Activated CD4-positive, alpha-beta T cell treated with anti-CD3 and anti-CD28 coated beads, Interleukin-2, Interleukin-6, amounts not matched to agents 100 ng/mL and 50 ng/mL, durations not matched to agents 16 hours and 8 hours (primary cell): Measurements from ENCODE around the gene POGK.
"Not testable (repeated sequence)": the region's sequence is repeated elsewhere in the genome, so short reads cannot be mapped to it uniquely, and the experiment has no call there.

Experiments used
- DNase-seq: peaks from one replicate; pipeline ENCODE4 v3.0.0-alpha.2; 2020

Gene POGK, protein sequence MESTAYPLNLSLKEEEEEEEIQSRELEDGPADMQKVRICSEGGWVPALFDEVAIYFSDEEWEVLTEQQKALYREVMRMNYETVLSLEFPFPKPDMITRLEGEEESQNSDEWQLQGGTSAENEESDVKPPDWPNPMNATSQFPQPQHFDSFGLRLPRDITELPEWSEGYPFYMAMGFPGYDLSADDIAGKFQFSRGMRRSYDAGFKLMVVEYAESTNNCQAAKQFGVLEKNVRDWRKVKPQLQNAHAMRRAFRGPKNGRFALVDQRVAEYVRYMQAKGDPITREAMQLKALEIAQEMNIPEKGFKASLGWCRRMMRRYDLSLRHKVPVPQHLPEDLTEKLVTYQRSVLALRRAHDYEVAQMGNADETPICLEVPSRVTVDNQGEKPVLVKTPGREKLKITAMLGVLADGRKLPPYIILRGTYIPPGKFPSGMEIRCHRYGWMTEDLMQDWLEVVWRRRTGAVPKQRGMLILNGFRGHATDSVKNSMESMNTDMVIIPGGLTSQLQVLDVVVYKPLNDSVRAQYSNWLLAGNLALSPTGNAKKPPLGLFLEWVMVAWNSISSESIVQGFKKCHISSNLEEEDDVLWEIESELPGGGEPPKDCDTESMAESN

DNA sequence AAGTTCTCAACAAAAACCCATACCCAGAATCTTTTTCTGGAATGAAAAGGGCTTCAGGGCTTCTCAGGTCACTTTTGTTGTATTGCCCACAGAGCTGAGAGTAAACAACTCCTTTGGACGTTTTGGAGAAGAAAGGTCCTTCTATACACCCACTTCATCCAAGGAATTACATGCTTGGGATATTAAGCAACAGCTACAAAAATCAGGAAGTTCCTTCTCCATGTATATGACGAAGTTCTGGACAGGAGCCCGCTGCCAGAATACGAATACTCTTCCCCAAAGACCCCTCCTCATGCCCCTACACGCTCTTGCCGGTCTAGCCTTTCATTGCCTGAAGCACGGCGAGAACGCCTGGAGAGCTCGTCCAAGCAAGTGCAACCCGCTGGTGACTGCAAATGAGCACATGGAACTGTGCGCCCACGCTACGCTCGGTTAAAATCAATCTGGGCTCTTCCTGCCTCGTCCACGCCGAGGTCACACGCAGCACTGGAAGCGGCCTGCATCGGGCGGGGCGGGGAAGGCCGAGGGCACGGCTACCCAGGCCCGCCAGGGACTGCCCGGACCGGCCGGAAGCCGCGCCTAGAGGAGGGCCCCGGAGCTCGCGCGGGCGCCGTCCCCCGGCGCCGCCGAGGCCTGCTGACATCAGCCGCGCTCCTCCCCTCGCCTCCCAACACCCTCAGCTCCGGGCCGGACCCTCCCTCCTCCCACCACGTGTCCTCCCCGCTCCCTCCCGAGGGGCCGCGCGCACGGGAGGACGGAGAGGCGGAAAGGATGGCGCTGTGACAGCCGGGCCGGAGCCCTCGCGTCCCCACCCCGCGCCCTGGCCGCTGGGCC, at the start of gene POGK:
POGK (plus strand) TSS at position 710 of the 834 bp plus-strand sequence. CDS start 1,482 bp downstream, outside the sequence.
- peak; percentile 92 for DNase-seq

DNA sequence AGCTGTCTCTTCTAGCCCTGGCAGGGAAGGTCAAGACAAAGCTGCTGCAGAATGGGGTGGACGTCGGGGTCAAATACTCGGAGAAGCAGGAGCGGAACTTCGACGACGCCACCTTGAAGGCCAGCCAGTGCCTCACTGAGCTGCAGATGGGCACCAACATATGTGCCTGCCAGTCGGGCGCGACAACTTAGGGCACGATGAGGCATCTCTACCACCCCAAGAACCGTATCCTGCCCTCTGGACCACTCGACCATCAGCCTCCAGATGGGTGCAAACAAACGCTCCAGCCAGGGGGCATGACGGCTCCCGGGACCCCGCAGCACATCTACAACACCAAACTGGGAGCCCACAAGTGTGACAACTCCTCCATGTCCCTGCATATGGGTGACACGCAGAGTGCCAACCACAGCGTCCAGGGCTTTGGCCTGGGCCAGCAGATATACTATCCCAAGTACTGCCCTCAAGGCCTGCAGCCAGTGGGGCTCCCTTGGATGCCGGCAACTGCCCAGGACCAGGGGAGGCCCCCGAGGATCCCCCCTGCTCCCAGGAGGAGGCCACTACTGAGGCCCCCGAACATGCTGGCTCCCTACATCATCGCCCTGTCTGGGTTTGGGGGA, 42.5 kb upstream of the POGK start:
- no peak for DNase-seq

DNA sequence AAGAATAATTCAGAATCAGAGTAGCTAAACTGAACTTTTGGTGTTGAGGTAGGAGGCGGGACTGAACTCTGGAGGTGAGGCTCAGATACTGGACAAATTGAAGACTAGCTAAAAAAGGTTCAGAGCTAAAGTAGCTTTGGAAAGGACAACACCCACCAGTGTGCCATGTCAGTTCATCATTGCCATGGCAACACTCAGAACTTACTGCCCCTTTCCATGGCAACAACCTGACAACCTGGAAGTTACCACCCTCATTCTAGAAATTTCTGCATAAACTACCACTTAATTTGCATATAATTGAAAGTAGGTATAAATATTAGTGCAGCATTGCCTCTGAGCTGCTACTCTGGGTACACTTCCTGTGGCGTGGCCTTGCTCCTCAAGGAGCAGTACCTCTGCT, 30.3 kb upstream of the POGK start:
- DNase-seq, result no peak

DNA sequence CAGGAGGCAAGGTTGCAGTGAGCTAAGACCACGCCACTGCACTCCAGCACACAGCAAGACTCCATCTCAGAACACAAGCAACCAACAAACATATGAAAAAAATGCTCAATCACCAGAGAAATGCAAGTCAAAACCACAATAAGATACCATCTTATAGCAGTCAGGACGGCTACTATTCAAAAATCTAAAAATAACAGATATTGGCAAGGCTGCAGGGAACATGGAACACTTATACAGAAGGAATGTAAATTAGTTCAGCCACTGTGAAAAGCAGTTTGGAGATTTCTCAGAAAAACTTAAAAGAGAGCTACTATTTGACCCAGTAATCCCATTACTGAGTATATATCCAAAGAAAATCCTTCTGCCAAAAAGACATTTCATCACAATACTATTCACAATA, 27.6 kb upstream of the POGK start:
- no peak for DNase-seq

DNA sequence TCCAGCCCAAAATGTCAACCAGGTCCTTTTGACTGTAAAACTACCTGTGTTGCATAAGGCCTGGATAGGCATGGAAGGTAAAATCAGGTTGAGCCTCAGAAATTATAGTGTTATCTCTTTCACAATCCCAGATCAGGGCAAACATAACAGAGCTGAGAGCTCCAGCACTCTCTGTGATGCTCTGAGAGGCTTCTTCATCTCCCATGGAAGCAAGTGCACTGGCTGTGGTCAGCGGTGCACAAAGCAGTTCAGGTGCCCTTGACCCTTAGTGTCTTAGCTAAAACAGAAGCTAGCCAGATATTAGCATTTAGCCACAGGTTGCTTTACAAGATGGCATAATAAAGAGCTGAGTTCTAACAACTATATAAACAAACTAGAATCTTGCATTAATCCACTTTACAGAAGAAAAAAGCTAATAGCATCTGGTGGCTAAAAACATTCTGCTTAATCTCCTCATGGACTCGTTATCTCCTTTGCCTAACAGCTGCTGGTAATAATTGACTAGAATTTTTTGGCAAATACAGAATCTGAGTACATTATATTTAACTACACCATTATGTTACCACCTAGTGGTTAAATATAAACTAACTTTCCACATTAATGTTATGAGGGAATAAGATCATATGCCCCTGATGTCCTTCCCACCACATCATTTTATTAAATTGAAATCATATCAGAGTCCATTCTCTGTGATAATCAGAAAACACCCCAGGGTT, 25.6 kb upstream of the POGK start:
- DNase-seq, result no peak

DNA sequence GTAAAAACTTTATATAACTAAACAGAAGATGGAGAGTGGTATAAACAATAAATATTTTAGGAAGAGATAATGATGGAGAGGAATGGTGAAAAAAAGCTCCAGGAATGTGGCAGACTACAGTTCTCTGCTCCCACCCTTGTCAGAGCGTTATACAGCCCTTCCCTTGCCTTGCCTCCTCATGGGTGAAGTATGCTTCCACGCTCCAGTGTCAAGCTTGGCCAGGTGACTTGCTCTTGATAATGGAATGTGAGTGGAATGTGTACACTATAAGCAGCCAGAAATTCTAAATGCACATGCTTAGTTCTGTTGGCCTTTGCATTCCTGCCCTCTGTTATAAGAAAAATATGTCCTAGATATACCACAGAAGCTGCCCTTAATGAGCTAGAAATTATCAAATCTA, 24.7 kb upstream of the POGK start:
- no peak for DNase-seq

DNA sequence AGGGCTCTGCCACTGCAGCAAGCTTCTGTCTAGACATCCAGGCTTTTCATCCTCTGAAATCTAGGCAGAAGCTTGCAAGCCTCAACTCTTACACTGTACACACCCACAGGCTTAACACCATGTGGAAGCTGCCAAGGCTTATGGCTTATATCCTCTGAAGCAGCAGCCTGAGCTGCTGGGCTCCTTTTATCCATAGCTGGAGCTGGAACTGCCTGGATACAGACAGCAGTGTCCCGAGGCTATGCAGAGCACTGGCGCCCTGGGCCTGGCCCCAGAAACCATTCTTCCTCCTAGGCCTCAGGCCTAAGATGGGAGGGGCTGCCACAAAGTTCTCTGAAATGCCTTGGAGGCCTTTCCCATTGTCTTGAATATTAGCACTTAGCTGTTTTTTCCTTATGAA, 19.3 kb upstream of the POGK start:
- DNase-seq, result no peak

DNA sequence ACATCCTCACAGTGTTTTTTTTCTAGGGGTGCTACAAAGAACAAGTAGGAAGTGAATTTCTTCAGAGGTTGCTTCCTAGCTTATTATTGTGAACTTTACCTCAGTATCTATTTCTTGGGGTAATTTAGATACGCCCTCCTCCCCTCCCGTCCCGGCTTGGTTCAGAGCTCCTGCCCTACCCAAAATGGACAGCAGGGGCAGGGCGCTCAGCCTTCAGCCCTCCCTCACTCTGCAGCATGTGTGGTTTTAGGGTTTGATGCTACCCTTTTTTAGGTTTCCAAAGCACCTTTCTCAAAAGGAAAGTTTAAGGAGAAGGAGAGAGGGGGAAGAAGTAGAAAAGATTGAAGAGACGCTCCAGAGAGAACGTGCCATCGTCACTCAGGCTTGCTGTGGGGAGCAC, 16.9 kb upstream of the POGK start:
- no peak for DNase-seq

DNA sequence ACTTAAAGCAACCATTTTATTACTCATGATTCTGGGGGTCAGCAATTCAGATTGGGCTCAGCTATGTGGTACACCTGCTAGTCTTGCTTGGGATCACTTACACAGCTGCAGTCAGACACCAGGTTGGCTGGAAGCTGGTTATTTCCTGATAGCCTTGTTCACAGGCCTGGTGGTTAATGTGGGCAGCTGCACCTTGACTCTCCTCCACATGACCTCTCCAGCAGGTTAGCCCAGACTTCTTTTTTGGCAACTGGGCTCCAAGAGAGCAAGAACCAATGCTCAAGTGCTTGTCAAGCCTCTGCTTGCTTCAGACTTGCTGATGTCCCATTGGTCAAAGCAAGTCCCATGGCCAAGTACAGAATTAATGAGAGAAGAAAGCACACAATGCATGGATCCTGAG, 11.8 kb upstream of the POGK start:
- DNase-seq, result no peak

DNA sequence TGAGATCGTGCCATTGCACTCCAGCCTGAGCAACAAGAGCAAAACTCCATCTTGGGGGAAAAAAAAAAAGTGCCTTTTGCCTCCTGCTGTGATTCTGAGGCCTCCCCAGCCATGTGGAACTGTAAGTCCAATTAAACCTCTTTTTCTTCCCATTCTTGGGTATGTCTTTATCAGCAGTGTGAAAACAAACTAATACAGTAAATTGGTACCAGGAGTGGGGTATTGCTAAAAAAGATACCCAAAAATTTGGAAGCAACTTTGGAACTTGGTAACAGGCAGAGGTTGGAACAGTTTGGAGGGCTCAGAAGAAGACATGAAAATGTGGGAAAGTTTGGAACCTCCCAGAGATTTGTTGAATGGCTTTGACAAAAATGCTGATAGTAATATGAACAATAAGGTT, 9.5 kb upstream of the POGK start:
- not testable (repeated sequence) for DNase-seq

DNA sequence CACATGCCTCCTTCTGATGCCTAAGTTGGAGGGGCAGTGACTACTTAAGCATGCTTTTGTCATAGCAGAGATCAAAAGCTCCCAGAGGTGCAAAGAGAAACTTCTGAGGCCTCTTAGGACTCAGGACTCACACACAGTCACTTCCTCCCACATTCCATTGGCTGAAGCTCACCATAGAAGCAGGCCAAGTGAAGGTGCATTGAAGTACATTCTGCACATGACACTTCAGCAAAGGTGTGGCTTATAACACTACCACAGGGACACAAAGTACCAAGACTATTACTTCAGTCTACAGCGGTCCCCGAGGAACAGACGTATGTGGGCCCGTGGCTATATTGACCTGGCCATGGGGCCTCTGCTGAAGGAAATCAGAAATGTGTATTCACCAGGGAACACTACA, 2.5 kb upstream of the POGK start:
- DNase-seq, result no peak

DNA sequence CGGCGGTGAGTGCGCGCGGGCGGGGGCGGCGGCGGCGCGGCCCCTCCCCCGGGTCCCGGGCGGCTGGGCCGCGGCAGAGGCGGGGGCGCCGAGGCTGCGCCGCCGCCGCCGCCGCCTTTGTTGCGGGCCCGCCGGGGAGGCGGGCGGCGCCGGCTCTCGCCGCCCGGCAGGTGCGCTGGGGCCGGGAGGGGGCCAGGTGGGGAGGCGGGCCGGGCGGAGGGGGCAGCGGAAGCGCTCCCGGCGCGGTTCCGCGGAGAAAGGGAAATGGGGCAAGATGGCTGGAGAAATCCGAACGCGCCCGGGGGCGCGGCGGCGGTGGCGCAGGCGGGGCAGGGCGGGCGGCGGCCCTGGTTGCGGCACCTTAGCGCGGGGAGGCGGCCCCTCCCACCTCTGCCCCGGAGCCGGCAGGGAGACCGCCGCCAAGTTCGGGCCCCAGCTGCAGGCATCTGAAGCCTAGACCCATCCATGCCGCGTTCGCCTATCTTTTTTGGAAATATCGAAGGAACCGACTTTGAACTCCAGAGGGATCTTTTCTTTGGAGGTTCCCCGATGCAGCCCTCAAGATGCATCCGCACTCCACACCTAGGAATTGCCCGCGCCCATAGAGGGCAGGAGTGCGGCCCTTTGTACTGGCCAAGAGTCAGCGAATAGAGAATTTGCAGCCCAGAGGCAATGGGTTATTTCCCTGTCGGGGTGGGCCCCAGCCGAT, 479 bp downstream of the POGK start:
- peak; percentile 65 for DNase-seq

DNA sequence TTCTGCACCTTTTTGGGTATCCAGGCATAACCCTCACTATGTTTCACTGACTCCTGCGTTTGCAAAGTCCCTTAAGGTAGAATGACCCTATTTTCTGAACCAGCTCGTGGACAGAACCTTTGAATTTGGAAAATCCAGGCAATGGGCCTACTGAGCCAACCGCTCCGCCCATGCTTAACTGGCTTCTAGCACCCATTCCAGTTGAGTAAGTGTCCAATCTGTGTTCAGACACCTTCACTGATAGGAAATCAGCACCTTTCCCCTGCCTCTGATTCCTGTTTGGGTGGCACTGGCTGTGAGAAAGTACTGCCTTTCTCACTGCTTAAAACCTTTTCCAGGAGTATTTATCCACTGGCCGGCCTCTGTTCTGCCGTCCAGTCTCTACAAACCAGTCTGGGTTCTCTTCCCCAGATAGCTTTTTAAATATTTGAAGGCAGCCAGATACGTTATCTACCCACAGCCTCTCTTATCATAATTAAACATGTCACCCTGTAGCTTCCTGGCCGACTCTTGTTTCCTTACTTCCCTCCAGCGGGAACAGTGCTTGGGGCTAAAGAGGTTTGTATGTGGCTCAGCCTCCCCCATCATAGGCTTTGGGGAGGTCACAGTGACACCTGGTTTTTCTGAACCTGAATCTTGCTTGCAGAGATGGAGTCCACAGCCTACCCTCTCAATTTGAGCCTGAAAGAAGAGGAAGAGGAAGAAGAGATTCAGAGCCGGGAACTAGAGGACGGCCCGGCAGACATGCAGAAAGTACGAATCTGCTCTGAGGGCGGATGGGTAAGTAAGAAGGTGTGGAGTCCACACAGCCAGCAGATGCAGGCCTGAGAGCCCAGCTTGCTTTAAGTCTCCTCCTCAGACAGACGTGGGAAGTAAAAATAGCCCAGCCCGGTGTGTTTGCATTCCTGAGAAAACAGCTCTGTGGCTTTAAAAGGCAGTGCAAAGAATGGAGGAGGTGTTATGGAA, 1.3 kb downstream of the POGK start:
- DNase-seq, result no peak

DNA sequence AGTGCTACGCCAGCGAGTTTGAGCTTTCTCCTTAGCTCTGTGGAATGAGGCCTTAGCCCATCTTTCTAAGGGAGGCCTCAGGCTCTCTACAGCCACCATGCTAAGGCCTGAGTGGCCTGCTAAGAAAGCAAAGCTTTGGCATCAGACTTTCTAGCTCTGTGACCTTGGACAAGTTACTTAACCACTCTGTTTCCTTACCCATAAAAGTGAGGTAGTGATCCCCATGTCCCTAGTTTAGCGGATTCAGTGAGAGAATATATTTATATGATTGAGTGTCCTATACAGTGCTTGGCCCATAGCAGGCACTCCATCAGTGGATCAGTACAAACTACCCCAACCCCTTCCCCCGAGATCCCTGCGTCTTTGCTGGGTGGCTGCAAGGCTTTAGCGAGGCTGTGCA, 4.0 kb downstream of the POGK start:
- no peak for DNase-seq

DNA sequence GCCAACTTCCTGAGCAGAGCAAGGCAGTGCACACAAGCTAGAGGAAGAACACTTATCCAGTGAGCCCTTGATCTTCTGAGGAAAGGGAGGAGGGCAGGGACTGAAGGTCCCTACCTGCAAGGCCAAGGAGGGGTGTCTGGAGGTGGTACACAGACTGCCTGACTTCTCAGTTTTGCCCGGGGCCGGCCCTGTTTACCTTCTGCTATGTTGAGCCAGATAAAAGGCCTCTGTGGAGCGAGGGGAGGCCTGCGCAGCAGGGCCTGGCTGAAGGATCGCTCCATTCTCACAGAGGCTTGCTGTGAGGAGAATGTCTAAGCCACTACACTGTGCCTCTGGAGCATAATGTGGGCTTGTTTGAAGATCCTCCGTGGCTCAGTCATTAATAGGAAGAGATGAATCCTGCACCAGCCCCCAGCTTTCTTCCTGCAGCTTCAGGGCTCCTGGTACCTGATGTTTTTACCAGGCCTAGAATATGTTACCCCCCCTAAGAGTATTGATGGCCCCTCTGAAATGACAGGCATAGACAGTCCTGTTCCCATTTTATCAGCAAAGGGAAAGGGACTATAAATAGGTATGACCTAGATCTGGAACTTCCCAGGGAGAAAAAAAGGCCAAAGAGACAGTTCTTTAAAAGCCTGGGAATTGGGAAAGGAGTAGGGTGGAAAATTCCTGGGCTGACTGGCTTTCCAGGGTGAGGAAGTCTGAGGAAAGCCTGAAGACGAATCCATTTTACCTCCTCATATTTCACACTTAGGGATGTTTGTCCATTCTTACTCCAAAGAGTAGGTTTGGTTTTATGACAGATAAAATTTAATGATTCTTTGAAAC, 4.7 kb downstream of the POGK start:
- no peak for DNase-seq

DNA sequence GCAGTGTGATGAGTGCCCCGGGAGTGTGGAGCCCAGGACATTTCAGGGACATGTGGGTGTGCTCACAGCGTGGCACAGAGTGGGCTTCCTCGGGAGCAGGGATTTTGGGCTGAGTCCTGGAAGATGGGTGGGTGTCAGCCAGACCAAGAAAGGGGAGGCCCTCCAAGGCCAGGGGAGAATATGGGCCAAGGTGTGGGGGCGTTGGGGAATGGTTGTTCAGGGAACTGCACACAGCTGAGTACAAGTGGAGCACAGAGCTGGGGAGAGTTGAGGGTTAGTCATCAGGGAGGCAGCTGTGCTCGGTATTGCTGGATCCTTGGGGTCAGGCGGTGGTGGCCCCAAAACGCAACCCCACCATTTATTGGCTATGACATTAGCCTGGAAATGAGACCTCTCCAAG, 5.5 kb downstream of the POGK start:
- DNase-seq, result no peak

DNA sequence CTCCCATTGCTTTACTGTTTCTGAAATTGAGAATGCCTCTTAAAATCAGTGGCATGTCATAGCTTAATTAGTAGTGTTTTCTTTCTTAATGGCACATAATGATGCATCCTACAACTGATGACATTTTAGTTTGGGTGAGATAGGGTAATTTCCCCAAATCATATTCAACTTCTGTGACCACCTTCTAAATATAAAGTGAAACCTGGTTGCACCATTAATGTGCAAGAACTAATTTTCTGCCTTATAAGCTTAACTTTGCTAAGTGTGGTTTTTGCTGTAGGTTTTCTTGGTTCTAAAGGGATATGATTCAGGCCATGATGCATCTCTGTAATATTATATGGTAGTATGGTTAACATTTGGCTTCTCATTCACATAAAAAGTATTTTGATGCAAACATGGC, 8.9 kb downstream of the POGK start:
- no peak for DNase-seq

DNA sequence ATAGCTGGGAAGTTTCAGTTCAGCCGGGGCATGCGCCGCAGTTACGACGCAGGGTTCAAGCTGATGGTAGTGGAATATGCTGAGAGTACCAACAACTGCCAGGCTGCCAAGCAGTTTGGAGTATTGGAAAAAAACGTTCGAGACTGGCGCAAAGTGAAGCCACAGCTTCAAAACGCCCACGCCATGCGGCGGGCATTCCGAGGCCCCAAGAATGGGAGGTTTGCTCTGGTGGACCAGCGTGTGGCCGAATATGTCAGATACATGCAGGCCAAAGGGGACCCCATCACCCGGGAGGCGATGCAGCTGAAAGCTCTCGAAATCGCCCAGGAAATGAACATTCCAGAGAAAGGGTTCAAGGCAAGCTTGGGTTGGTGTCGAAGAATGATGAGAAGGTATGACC, 9.9 kb downstream of the POGK start:
- no peak for DNase-seq

DNA sequence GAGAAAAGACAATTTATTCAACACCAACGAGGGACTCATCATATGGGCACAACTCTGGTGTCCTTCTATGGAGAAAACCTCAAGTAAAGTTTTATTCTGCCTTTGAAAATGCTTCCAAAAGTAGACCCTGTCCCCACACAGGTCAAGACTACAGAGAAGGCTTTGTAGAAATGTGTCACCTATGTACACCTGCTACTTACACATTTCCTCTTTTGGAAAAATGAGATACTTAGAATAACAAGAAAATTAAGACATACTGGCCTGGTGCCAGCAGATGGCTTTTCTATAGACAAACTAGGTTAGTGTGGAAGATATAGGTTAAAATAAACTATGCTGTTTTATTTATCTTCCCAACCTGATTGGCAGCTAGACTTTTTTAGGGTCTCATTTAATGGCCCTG, 13.6 kb downstream of the POGK start:
- DNase-seq, result no peak

DNA sequence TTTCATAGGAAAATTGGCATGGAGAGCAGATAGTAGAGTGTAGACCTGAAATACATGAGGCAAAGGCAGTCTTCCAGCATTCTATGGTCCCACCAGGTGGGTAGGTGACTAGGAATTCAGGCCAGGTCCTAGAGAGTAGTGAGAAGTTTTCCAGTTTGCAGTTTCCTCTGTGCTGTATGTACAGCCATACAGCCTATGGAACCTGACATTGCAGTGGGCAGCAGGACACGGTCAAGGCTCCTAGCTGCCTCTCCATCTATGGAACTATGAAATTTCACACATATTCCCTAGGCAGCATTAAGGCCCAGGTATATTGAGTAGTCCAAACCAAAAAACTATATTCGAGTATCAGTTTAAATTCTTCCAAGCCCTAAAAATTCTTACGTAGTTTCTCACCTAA, 16.3 kb downstream of the POGK start:
- DNase-seq, result no peak
